A673 (cell line): ENCODE results near the gene C17orf50. TPM values are rescaled to one million over a fixed set of nuclear protein-coding genes. Genes with fewer than 3 reads are reported as not detected.
A peak's percentile ranks its signal among the peaks of the same experiment; 100 is the strongest.

Experiments used
- BruUV-seq: library from RNA; stranded (reverse); fragments of 400-500 nt; replicated peaks from 2 replicates; lab custom pipeline; 2021; lab: Mats Ljungman, UMichigan
- CTCF ChIA-PET: fragments of 300-600 bp; sonication (Branson Sonifier 250); formaldehyde crosslinking; loops from one replicate; lab custom pipeline; 2022; ENCODE audit warnings: antibody characterized with exemption; lab: Charles Lee
- POLR2A ChIA-PET: fragments of 300-600 bp; sonication (Branson Sonifier 250); formaldehyde crosslinking; loops from one replicate; lab custom pipeline; 2022; ENCODE audit warnings: antibody characterized with exemption; ENCODE audit not compliant: low non-redundant PET; lab: Charles Lee
- DNase-seq: peaks from one replicate; pipeline ENCODE4 v3.0.0-alpha.2; 2015; ENCODE audit warnings: low spot score
- H3K27ac ChIP-seq: fragments of 200-600 bp; sonication (generic); 2 replicates; pipeline ENCODE4 v1.5.1; 2016; ENCODE audit warnings: mixed run types, low read depth, mild to moderate bottlenecking, mixed read lengths, antibody characterized with exemption, low read length; ENCODE audit not compliant: poor library complexity, severe bottlenecking
- H3K27me3 ChIP-seq: fragments of 200-600 bp; sonication (generic); replicated peaks from 2 replicates; pipeline ENCODE4 v1.6.1; 2017; ENCODE audit warnings: mixed run types, low read depth, mild to moderate bottlenecking, mixed read lengths, antibody characterized with exemption, low read length; ENCODE audit not compliant: insufficient read depth, poor library complexity
- H3K36me3 ChIP-seq: fragments of 200-600 bp; sonication (generic); 2 replicates; pipeline ENCODE4 v1.6.1; 2016; ENCODE audit warnings: mixed run types, mild to moderate bottlenecking, mixed read lengths, antibody characterized with exemption, low read length; ENCODE audit not compliant: insufficient read depth, poor library complexity, severe bottlenecking
- H3K4me1 ChIP-seq: fragments of 200-600 bp; sonication (generic); 2 replicates; pipeline ENCODE4 v1.6.1; 2017; ENCODE audit warnings: mixed run types, mild to moderate bottlenecking, mixed read lengths, antibody characterized with exemption, low read length; ENCODE audit not compliant: insufficient read depth, poor library complexity, severe bottlenecking
- H3K4me3 ChIP-seq: fragments of 200-600 bp; sonication (generic); 2 replicates; pipeline ENCODE4 v1.5.1; 2016; ENCODE audit warnings: low read depth, mixed run types, mild to moderate bottlenecking, mixed read lengths, low read length; ENCODE audit not compliant: poor library complexity, severe bottlenecking
- H3K9me3 ChIP-seq: fragments of 200-600 bp; sonication (generic); 2 replicates; pipeline ENCODE4 v1.6.1; 2016; ENCODE audit warnings: mixed run types, low read depth, mild to moderate bottlenecking, mixed read lengths, antibody characterized with exemption, low read length; ENCODE audit not compliant: poor library complexity, severe bottlenecking
- EZH2 ChIP-seq: fragments of 200-600 bp; sonication (generic); IDR thresholded peaks from 2 replicates; pipeline ENCODE4 v1.6.1; 2017; ENCODE audit warnings: borderline replicate concordance, low read depth, mild to moderate bottlenecking, mixed read lengths, antibody characterized with exemption, low read length; ENCODE audit not compliant: poor library complexity, severe bottlenecking
- intact Hi-C: fragments of 100-400 bp; cut with micrococcal nuclease; formaldehyde crosslinking; loops from one replicate; pipeline ENCODE4 v1.10.0; 2022; ENCODE audit not compliant: unreplicated experiment
- total RNA-seq: library from RNA; stranded (reverse); gene quantifications from 2 replicates; pipeline ENCODE4 v1.2.3, GENCODE V29; 2021
- TF ChIP-seq, protein P1 (sequence below): fragments of 300-800, 200-600 bp; sonication (generic); conservative IDR thresholded peaks from 2 replicates; pipeline ENCODE4 v1.5.1; 2017; ENCODE audit warnings: low read depth, mild to moderate bottlenecking, antibody characterized with exemption, low read length, moderate library complexity, mixed read lengths

C17orf50 gene
- total RNA-seq, 1 experiment from 2014 or later = not detected

GRCh38 chr17:35807371-35808144 is 46.9 kb downstream of the C17orf50 start:
- no TSS peak for BruUV-seq
- peak overlapping the region; percentile 97 for H3K27ac ChIP-seq
- no peaks in the 10 kb centered on the region for H3K9me3 ChIP-seq
- peaks cover 17% of the 10 kb centered on the region for H3K4me1 ChIP-seq
- H3K4me3 ChIP-seq = no peak overlapping the region
- H3K36me3 ChIP-seq = no peaks in the 10 kb centered on the region
- no peaks in the 10 kb centered on the region for H3K27me3 ChIP-seq
- ChIA-PET POLR2A (no interaction called here), CTCF (interaction anchor here (2.0 kb wide), 1 partner anchor 43 kb away, joined by 13 read pairs; no protein-coding TSS in a partner anchor)
- intact Hi-C loops = loop anchor here (5.0 kb wide), 1 partner anchor 45 kb away; the partner anchor contains the start of gene C17orf50
- TF ChIP-seq, protein P1, sequence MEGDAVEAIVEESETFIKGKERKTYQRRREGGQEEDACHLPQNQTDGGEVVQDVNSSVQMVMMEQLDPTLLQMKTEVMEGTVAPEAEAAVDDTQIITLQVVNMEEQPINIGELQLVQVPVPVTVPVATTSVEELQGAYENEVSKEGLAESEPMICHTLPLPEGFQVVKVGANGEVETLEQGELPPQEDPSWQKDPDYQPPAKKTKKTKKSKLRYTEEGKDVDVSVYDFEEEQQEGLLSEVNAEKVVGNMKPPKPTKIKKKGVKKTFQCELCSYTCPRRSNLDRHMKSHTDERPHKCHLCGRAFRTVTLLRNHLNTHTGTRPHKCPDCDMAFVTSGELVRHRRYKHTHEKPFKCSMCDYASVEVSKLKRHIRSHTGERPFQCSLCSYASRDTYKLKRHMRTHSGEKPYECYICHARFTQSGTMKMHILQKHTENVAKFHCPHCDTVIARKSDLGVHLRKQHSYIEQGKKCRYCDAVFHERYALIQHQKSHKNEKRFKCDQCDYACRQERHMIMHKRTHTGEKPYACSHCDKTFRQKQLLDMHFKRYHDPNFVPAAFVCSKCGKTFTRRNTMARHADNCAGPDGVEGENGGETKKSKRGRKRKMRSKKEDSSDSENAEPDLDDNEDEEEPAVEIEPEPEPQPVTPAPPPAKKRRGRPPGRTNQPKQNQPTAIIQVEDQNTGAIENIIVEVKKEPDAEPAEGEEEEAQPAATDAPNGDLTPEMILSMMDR = no peak
- no peak for TF ChIP-seq EZH2
- DNase-seq = peak; percentile 40

GRCh38 chr17:35808240-35808961 is 47.7 kb downstream of the C17orf50 start:
- DNase-seq = no peak
- CTCF ChIA-PET = interaction anchor here (2.0 kb wide), 1 partner anchor 44 kb away, joined by 13 read pairs; no protein-coding TSS in a partner anchor
- TSS peak; percentile 95 for BruUV-seq
- peaks cover 17% of the 10 kb centered on the region for H3K4me1 ChIP-seq
- H3K27me3 ChIP-seq = no peaks in the 10 kb centered on the region
- H3K27ac ChIP-seq = peak overlapping the region; percentile 97
- H3K9me3 ChIP-seq = no peaks in the 10 kb centered on the region
- intact Hi-C loops = loop anchor here (5.0 kb wide), 1 partner anchor 46 kb away; the partner anchor contains the start of gene C17orf50
- H3K36me3 ChIP-seq = no peaks in the 10 kb centered on the region
- no peak for TF ChIP-seq EZH2
- TF ChIP-seq, protein P1 = no peak
- H3K4me3 ChIP-seq = peak overlapping the region; percentile 84
- POLR2A ChIA-PET = interaction anchor here (0.6 to 1.2 kb wide), 2 partner anchors 12 to 44 kb away, joined by 5 read pairs; no protein-coding TSS in a partner anchor
